OCI-LY1 (cell line): ENCODE measurements around the gene HYI.

ENCODE experiments used
- H2AFZ ChIP-seq: fragments of 200-600 bp; sonication (generic), shearing (Covaris generic); 2 replicates; pipeline ENCODE4 v1.6.0; 2014; ENCODE audit warnings: antibody characterized with exemption, mild to moderate bottlenecking, low read length
- H3F3A ChIP-seq: fragments of 200-600 bp; sonication (generic), shearing (Covaris generic); 2 replicates; pipeline ENCODE4 v1.6.0; 2014; ENCODE audit warnings: mild to moderate bottlenecking, antibody characterized with exemption, low read length, moderate library complexity; ENCODE audit not compliant: insufficient read depth
- H3K27ac ChIP-seq: fragments of 200-600 bp; sonication (generic); 2 replicates; pipeline ENCODE4 v1.5.1; 2014; ENCODE audit warnings: low read length, mixed run types, mild to moderate bottlenecking, low read depth; ENCODE audit not compliant: poor library complexity, severe bottlenecking
- H3K27me3 ChIP-seq: fragments of 200-600 bp; sonication (generic); 2 replicates; pipeline ENCODE4 v1.6.0; 2014; ENCODE audit warnings: antibody characterized with exemption, mild to moderate bottlenecking, low read length, moderate library complexity; ENCODE audit not compliant: insufficient read depth
- H3K36me3 ChIP-seq: fragments of 200-600 bp; sonication (generic); 2 replicates; pipeline ENCODE4 v1.6.1; 2014; ENCODE audit warnings: mild to moderate bottlenecking, antibody characterized with exemption, low read length, moderate library complexity, mixed read lengths; ENCODE audit not compliant: insufficient read depth
- H3K4me1 ChIP-seq: fragments of 200-600 bp; sonication (generic); 2 replicates; pipeline ENCODE4 v1.5.1; 2014; ENCODE audit warnings: mild to moderate bottlenecking, low read length, moderate library complexity; ENCODE audit not compliant: insufficient read depth, severe bottlenecking
- H3K4me2 ChIP-seq: fragments of 200-600 bp; sonication (generic), shearing (Covaris generic); 2 replicates; pipeline ENCODE4 v1.6.1; 2014; ENCODE audit warnings: low read length
- H3K4me3 ChIP-seq: fragments of 200-600 bp; sonication (generic); 2 replicates; pipeline ENCODE4 v1.5.1; 2014; ENCODE audit warnings: low read length, low read depth, mild to moderate bottlenecking, mixed read lengths; ENCODE audit not compliant: poor library complexity, severe bottlenecking
- H3K79me2 ChIP-seq: fragments of 200-600 bp; shearing (Covaris generic); 2 replicates; pipeline ENCODE4 v1.6.1; 2016; ENCODE audit warnings: mixed run types, low read length, mixed read lengths; ENCODE audit not compliant: insufficient read depth
- H3K9ac ChIP-seq: fragments of 200-600 bp; sonication (generic), shearing (Covaris generic); 2 replicates; pipeline ENCODE4 v1.6.1; 2014; ENCODE audit warnings: mild to moderate bottlenecking, low read length, mixed read lengths
- H3K9me2 ChIP-seq: fragments of 200-600 bp; sonication (generic), shearing (Covaris generic); 2 replicates; pipeline ENCODE4 v1.6.1; 2014; ENCODE audit warnings: low read depth, mild to moderate bottlenecking, low read length, mixed read lengths
- H3K9me3 ChIP-seq: fragments of 200-600 bp; shearing (Covaris generic); 2 replicates; pipeline ENCODE4 v1.6.1; 2014; ENCODE audit warnings: low read length, mixed read lengths
- H4K20me1 ChIP-seq: fragments of 200-600 bp; sonication (generic), shearing (Covaris generic); 2 replicates; pipeline ENCODE4 v1.6.0; 2016; ENCODE audit warnings: mild to moderate bottlenecking, low read length; ENCODE audit not compliant: insufficient read depth
- CTCF ChIP-seq: fragments of 200-600 bp; sonication (generic), shearing (Covaris generic); IDR thresholded peaks from 2 replicates; pipeline ENCODE4 v1.5.1; 2017; ENCODE audit warnings: mild to moderate bottlenecking, antibody characterized with exemption, low read length, moderate library complexity, mixed read lengths
- EZH2 ChIP-seq: fragments of 200-600 bp; sonication (generic), shearing (Covaris generic); IDR thresholded peaks from 2 replicates; pipeline ENCODE4 v1.8.0; 2017; ENCODE audit warnings: borderline replicate concordance, mixed run types, mild to moderate bottlenecking, antibody characterized with exemption, low read length, moderate library complexity, mixed read lengths

HYI gene

DNA sequence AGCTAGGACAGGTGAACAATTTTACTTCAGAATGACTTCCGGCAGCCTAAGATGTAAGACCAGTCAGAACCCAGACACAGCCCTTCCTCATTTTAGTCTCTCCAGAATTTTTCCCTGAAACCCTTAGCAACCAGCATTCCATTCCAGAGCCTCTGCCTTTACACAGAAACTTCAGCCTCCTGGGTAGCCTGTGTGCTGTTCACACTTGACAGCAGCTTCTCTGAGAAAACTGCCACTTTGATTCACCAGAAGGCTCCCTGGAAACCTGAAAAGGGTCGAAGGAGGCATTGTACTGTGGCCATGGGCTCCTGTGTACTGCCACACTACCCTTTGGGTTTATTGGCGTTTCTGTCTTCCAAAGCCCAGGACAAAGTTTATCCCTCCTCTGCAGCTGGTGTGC lies 17.4 kb downstream of the HYI start:
- peaks cover 46% of the 10 kb centered on the region for H3K36me3 ChIP-seq
- TF ChIP-seq CTCF (no peak), EZH2 (no peak)

GRCh38 chr1:43435146-43436145 lies 18.3 kb downstream of the HYI start:
- Histone ChIP-seq H3K9ac (no peak overlapping the region), H3K4me3 (no peak overlapping the region), H3K9me3 (no peaks in the 10 kb centered on the region), H2AFZ (no peak overlapping the region), H3K9me2 (no peaks in the 10 kb centered on the region), H3K79me2 (no peaks in the 10 kb centered on the region), H4K20me1 (no peaks in the 10 kb centered on the region), H3K4me2 (no peak overlapping the region), H3K4me1 (no peaks in the 10 kb centered on the region), H3K36me3 (peaks cover 55% of the 10 kb centered on the region), H3K27me3 (no peaks in the 10 kb centered on the region), H3K27ac (no peak overlapping the region), H3F3A (no peaks in the 10 kb centered on the region)
- no peak for TF ChIP-seq EZH2
- TF ChIP-seq CTCF: no peak

More for the DNA sequence above, 17.4 kb downstream of the HYI start:
- Histone ChIP-seq H3F3A (no peaks in the 10 kb centered on the region), H3K9ac (no peak overlapping the region), H3K79me2 (no peaks in the 10 kb centered on the region), H3K4me2 (no peak overlapping the region), H2AFZ (no peak overlapping the region), H3K27ac (no peak overlapping the region), H3K9me3 (no peaks in the 10 kb centered on the region), H3K4me1 (no peaks in the 10 kb centered on the region), H3K27me3 (no peaks in the 10 kb centered on the region), H4K20me1 (no peaks in the 10 kb centered on the region), H3K4me3 (no peak overlapping the region), H3K9me2 (no peaks in the 10 kb centered on the region)

GRCh38 chr1:43434256-43434655 lies 19.5 kb downstream of the HYI start:
- Histone ChIP-seq H3K27ac (no peak overlapping the region), H3K36me3 (peaks cover 55% of the 10 kb centered on the region), H3K79me2 (no peaks in the 10 kb centered on the region), H3K4me3 (no peak overlapping the region), H3K4me2 (no peak overlapping the region), H2AFZ (no peak overlapping the region), H3K9me2 (no peaks in the 10 kb centered on the region), H3K9me3 (no peaks in the 10 kb centered on the region), H3F3A (no peaks in the 10 kb centered on the region), H3K27me3 (no peaks in the 10 kb centered on the region), H4K20me1 (no peaks in the 10 kb centered on the region), H3K4me1 (no peaks in the 10 kb centered on the region), H3K9ac (no peak overlapping the region)
- TF ChIP-seq CTCF (no peak), EZH2 (no peak)
